LNCaP clone FGC (cell line): Measurements from ENCODE around the gene ADGRL3.

Source experiments
- DNase-seq: peaks from one replicate; pipeline ENCODE4 v3.0.0-alpha.2; 2011; ENCODE audit warnings: low read depth
- H3K4me3 ChIP-seq: 2 replicates; pipeline ENCODE4 v1.5.1; 2011; ENCODE audit warnings: mild to moderate bottlenecking, low read depth, low read length, control low read depth
- TF ChIP-seq, protein P1 (sequence below): IDR thresholded peaks from 2 replicates; pipeline ENCODE4 v1.5.1; 2012; ENCODE audit warnings: mild to moderate bottlenecking; ENCODE audit not compliant: control insufficient read depth, insufficient read depth; ENCODE audit errors: extremely low read depth

ADGRL3 gene

DNA sequence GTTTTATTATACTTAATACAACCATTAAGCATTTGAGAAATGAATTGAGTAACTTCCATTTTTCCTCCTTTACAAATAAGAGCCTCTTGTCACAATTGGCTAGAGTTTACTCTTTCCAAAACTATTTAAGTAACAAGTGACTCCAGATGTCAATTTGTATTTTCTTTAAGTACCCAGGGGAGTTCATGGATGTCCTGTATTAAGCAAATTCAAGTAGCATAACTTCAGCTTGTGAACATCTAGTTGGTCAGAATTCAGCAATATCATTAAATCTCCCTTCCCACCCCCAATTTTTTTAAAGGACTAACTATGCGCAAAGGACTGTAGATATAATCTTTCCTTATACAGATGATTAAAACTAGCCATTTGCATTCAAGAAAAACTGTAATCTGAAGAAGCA lies 1.4 kb upstream of the ADGRL3 start:
- no peak overlapping the region for H3K4me3 ChIP-seq
- TF ChIP-seq, protein P1, sequence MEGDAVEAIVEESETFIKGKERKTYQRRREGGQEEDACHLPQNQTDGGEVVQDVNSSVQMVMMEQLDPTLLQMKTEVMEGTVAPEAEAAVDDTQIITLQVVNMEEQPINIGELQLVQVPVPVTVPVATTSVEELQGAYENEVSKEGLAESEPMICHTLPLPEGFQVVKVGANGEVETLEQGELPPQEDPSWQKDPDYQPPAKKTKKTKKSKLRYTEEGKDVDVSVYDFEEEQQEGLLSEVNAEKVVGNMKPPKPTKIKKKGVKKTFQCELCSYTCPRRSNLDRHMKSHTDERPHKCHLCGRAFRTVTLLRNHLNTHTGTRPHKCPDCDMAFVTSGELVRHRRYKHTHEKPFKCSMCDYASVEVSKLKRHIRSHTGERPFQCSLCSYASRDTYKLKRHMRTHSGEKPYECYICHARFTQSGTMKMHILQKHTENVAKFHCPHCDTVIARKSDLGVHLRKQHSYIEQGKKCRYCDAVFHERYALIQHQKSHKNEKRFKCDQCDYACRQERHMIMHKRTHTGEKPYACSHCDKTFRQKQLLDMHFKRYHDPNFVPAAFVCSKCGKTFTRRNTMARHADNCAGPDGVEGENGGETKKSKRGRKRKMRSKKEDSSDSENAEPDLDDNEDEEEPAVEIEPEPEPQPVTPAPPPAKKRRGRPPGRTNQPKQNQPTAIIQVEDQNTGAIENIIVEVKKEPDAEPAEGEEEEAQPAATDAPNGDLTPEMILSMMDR = no peak
- no peak for DNase-seq

DNA sequence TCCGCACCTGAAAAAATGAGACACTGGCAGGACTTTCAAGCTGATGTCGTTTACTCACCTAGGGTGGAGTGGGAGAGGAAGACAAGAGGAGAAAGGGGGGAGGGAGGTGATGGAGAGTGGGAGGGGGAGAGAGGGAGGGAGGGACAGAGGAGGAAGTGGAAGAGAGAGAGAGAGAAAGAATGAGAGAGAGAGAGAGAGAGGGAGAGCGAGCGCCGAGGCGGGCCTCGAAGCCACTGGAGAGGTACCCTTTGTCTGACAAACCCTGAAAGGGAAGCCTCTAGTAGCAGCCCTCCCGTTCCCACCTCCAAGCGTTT lies 296 bp upstream of the ADGRL3 start:
- TF ChIP-seq, protein P1 = no peak
- H3K4me3 ChIP-seq = no peak overlapping the region
- DNase-seq = no peak

GRCh38 chr4:61200916-61201526 lies 895 bp downstream of the ADGRL3 start:
- no peak for DNase-seq
- no peak overlapping the region for H3K4me3 ChIP-seq
- TF ChIP-seq, protein P1 = no peak

DNA sequence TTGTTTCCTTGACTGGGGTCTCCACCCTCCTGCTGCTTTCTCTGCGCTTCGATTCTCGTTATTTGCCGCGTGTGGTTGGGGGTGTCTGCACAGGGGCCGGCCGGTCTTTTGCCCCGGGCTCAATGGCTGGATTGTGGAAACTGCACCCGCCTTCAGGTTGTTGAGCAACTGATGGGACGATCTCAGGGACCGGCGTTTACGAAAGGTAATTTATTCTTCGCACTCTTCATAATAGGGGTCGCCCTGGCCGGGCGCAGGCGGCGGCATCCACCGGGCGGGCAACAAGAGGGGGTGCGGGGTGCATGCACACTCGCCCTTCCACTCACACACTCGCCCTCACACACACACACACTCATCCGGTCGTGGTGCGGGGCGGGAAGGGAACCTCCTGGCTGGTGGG lies 1.4 kb downstream of the ADGRL3 start:
- TF ChIP-seq, protein P1 = no peak
- H3K4me3 ChIP-seq = no peak overlapping the region
- DNase-seq = no peak

DNA sequence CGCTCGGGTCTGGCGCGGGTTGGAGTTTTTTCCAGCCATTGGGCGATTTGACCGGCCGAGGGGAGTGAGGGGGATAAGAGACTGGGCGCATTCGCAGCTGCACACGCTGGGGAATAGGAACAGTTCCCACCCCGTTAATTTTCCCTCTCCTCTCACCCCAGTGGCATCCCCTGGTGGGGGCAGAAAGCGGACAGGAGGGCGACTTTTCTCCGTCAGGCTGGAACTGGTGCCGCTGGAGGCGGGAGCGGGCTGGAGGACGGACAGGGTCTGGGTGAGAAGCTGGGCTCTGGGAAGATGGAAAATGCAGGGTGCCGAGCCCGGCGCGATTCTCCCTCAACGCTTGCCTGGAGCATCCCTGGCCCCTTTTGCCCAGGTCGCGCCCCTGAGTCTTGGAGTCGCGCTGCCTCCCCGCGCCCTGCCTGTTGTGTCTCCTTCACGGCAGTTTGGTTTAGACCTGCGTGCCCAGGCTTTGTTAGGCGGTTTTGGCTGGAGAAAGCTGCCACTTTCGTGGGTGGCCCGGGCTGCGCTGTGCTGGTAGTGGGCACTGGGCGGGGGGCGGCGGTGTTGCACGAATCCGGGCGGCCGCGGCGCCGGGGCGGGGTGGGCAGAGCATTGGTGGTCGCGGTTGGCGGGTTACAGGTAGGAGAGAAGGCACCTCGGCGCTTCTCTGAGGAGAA lies 2.0 kb downstream of the ADGRL3 start:
- no peak for DNase-seq
- TF ChIP-seq, protein P1 = no peak
- no peak overlapping the region for H3K4me3 ChIP-seq

- no peak overlapping the region for H3K4me3 ChIP-seq
- no peak for DNase-seq
- TF ChIP-seq, protein P1 = no peak
These were observed 2.7 kb downstream of the ADGRL3 start for GRCh38 chr4:61202638-61203435.

DNA sequence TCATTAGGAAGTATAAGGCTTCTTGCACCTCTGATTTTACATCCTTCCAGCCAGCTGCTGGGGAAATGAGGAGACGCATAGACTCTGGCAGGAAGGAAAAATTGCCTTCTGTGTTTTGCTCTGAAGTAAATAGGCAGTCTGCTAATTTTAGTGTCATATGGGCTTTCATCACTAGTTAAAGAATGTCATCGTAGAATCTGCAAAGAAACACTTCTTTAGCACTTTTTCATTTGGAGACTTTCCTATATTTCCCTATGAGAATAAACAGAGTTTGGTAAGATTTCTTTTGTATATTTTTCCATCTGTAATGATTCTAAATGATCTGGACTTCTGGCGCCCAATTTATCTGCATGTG lies 3.3 kb downstream of the ADGRL3 start:
- no peak overlapping the region for H3K4me3 ChIP-seq
- no peak for DNase-seq
- TF ChIP-seq, protein P1 = no peak
